ENCODE data around the gene BATF2. TPM values are rescaled to one million over a fixed set of nuclear protein-coding genes. Genes with fewer than 3 reads are reported as not detected.

The BATF2 gene
- total RNA-seq: 1 to 10 TPM in 1 of 2 donors, under 1 TPM in 1; 0.51 to 1.2 TPM
- polyA plus RNA-seq: 1 to 10 TPM; 1.6 to 3.2 TPM

GRCh38 chr11:64996710-64997380 is at the start of gene BATF2:
TSS of gene BATF2 (minus strand) at chr11:64996971. CDS start at chr11:64996914, 57 bp downstream.
- peak within 1 kb of the TSS; percentile 73 to 78 for H3K27ac ChIP-seq (ENCODE audit: low read depth in 1 of 2, low read length in 2 of 2)
- TF ChIP-seq RXRA (IDR thresholded peaks at IDR 0.05) (peak; percentile 73 to 77), EGR1 (IDR thresholded peaks at IDR 0.05; ENCODE audit: low read depth in 2 of 2) (peak in 1 of 2 donors; percentile 79), ZBTB33 (IDR thresholded peaks at IDR 0.05) (peak; percentile 54), FOXA1 (IDR thresholded peaks at IDR 0.05) (peak; percentile 52), RAD21 (IDR thresholded peaks at IDR 0.05) (peak; percentile 79 to 84), HNF4A (conservative IDR thresholded peaks at IDR 0.05) (peak; percentile 78 to 80), NR2F2 (IDR thresholded peaks at IDR 0.05) (peak; percentile 74), TAF1 (conservative IDR thresholded peaks at IDR 0.05) (peak; percentile 96), CTCF (IDR thresholded peaks at IDR 0.05; ENCODE audit: low read depth, low read length, missing input control) (peak; percentile 58), SP1 (IDR thresholded peaks at IDR 0.05) (peak; percentile 74), YY1 (IDR thresholded peaks at IDR 0.05) (peak; percentile 77), GABPA (IDR thresholded peaks at IDR 0.05 in 1 of 2, conservative IDR thresholded peaks at IDR 0.05 in 1 of 2) (peak in 1 of 2 donors; percentile 82), ATF3 (IDR thresholded peaks at IDR 0.05) (no peak), MAX (IDR thresholded peaks at IDR 0.05) (peak; percentile 90), FOXA2 (IDR thresholded peaks at IDR 0.05) (peak; percentile 10), HNF4G (IDR thresholded peaks at IDR 0.05) (peak; percentile 36), JUND (IDR thresholded peaks at IDR 0.05) (peak in 1 of 2 donors; percentile 61), REST (IDR thresholded peaks at IDR 0.05) (peak; percentile 76)

More at GRCh38 chr11:64996710-64997380, at the start of gene BATF2:
- H3K4me1 ChIP-seq (ENCODE audit: control insufficient read depth in 4 of 4, insufficient read depth in 4 of 4, low read length in 3 of 4): peaks cover 0 to 22% (median 13%) of the 10 kb centered on the region in 4 donors
- no peaks in the 10 kb centered on the region for H3K9me3 ChIP-seq (ENCODE audit: control insufficient read depth in 4 of 4, low read length in 3 of 4)
- DNase-seq (ENCODE audit: low spot score): peak; percentile 59
- H3K36me3 ChIP-seq (ENCODE audit: control insufficient read depth in 4 of 4, insufficient read depth in 3 of 4, low read depth in 1 of 4, low read length in 3 of 4): no peaks in the 10 kb centered on the region
- 7% methylated on average over 9 of the region's 9 CpGs for WGBS
- no peaks in the 10 kb centered on the region for H3K27me3 ChIP-seq (ENCODE audit: control insufficient read depth in 4 of 4, insufficient read depth in 4 of 4, low read length in 3 of 4)
- peak within 1 kb of the TSS; percentile 77 to 92 (median 80) for H3K4me3 ChIP-seq (ENCODE audit: low read depth in 1 of 3, low read length in 3 of 3)
- H3K9ac ChIP-seq (ENCODE audit: low read depth in 1 of 2, low read length in 2 of 2): peak within 1 kb of the TSS; percentile 87 to 95

Data from liver (tissue), 9 donors.